Epithelial cell of esophagus (primary cell): ENCODE results near the gene JCAD.

Experiments
- DNase-seq: peaks from one replicate; pipeline ENCODE4 v3.0.0; 2010; ENCODE audit warnings: low read depth
- H3K4me3 ChIP-seq: 2 replicates; pipeline ENCODE4 v1.5.1; 2011; ENCODE audit warnings: mild to moderate bottlenecking, low read length, control low read depth
- CTCF ChIP-seq: IDR thresholded peaks from 2 replicates; pipeline ENCODE4 v1.5.1; 2011; ENCODE audit warnings: low read depth, mild to moderate bottlenecking, low read length, control low read depth, inconsistent platforms; ENCODE audit not compliant: insufficient read depth; ENCODE audit errors: missing control alignments

Gene JCAD

GRCh38 chr10:30074090-30074489 lies 14.7 kb upstream of the JCAD start:
- no peak for DNase-seq
- no peak overlapping the region for H3K4me3 ChIP-seq
- TF ChIP-seq CTCF: no peak

GRCh38 chr10:30073767-30074060 lies 14.3 kb upstream of the JCAD start:
- H3K4me3 ChIP-seq: no peak overlapping the region
- DNase-seq: no peak
- TF ChIP-seq CTCF: no peak

GRCh38 chr10:30073045-30073766 lies 13.8 kb upstream of the JCAD start:
- no peak for DNase-seq
- no peak overlapping the region for H3K4me3 ChIP-seq
- TF ChIP-seq CTCF: no peak

- DNase-seq: no peak
- no peak overlapping the region for H3K4me3 ChIP-seq
- TF ChIP-seq CTCF: no peak
Measured at GRCh38 chr10:30072068-30072467, 12.7 kb upstream of the JCAD start.

- no peak for TF ChIP-seq CTCF
- H3K4me3 ChIP-seq: no peak overlapping the region
- no peak for DNase-seq
Measured at GRCh38 chr10:30070001-30070685, 10.8 kb upstream of the JCAD start.

- no peak for TF ChIP-seq CTCF
- no peak overlapping the region for H3K4me3 ChIP-seq
- DNase-seq: no peak
Measured at GRCh38 chr10:30068492-30069223, 9.3 kb upstream of the JCAD start.
